HepG2 (cell line): Measurements from ENCODE around the gene KDM4B. TPM values are rescaled to one million over a fixed set of nuclear protein-coding genes. Genes with fewer than 3 reads are reported as not detected.

Experiments
- BRF2 ChIP-seq: sonication (generic); formaldehyde crosslinking; IDR thresholded peaks from 2 replicates; pipeline ENCODE4 v1.8.1; 2022; ENCODE audit warnings: mild to moderate bottlenecking, missing genetic modification reagents
- CSRNP1 ChIP-seq: sonication (generic); formaldehyde crosslinking; IDR thresholded peaks from 2 replicates; pipeline ENCODE4 v1.8.1; 2023; ENCODE audit warnings: mild to moderate bottlenecking, missing genetic modification reagents
- ETV5 ChIP-seq: IDR thresholded peaks from 2 replicates; pipeline ENCODE4 v1.6.1; 2018; ENCODE audit warnings: missing biosample characterization, missing genetic modification reagents, inconsistent platforms, borderline replicate concordance
- HNRNPH1 ChIP-seq: fragments of 200-400 bp; formaldehyde crosslinking; optimal IDR thresholded peaks from 2 replicates; pipeline ENCODE3; 2017; ENCODE audit warnings: mild to moderate bottlenecking, low read depth, low read length
- MXD4 ChIP-seq: IDR thresholded peaks from 2 replicates; pipeline ENCODE4 v1.6.1; 2016; ENCODE audit warnings: mild to moderate bottlenecking, missing biosample characterization, missing genetic modification reagents
- SPEN ChIP-seq: sonication (generic); formaldehyde crosslinking; IDR thresholded peaks from 2 replicates; pipeline ENCODE4 v1.5.1; 2020; ENCODE audit warnings: low read depth, mild to moderate bottlenecking, missing genetic modification reagents
- SRF ChIP-seq: IDR thresholded peaks from 2 replicates; pipeline ENCODE4 v1.6.1; 2011; ENCODE audit warnings: mild to moderate bottlenecking, low read depth, low read length, moderate library complexity
- ZBTB34 ChIP-seq: sonication (generic); formaldehyde crosslinking; IDR thresholded peaks from 2 replicates; pipeline ENCODE4 v1.8.0; 2022; ENCODE audit warnings: mild to moderate bottlenecking, missing genetic modification reagents
- ZBTB49 ChIP-seq: sonication (generic); formaldehyde crosslinking; IDR thresholded peaks from 2 replicates; pipeline ENCODE4 v1.4.0; 2020; ENCODE audit warnings: missing genetic modification reagents, borderline replicate concordance
- ZMAT3 ChIP-seq: sonication (generic); formaldehyde crosslinking; conservative IDR thresholded peaks from 2 replicates; pipeline ENCODE4 v1.7.0; 2021; ENCODE audit warnings: missing genetic modification reagents
- ZMYM4 ChIP-seq: sonication (generic); formaldehyde crosslinking; IDR thresholded peaks from 2 replicates; pipeline ENCODE4 v1.8.1; 2023; ENCODE audit warnings: mild to moderate bottlenecking, missing genetic modification reagents
- ZNF33A ChIP-seq: sonication (generic); formaldehyde crosslinking; IDR thresholded peaks from 2 replicates; pipeline ENCODE4 v1.5.1; 2020; ENCODE audit warnings: missing genetic modification reagents, mild to moderate bottlenecking, moderate library complexity, borderline replicate concordance
- ZNF597 ChIP-seq: sonication (generic); formaldehyde crosslinking; IDR thresholded peaks from 2 replicates; pipeline ENCODE4 v1.5.0; 2020; ENCODE audit warnings: missing genetic modification reagents
- ZNF605 ChIP-seq: sonication (generic); formaldehyde crosslinking; IDR thresholded peaks from 2 replicates; pipeline ENCODE4 v1.8.0; 2022; ENCODE audit warnings: mild to moderate bottlenecking, missing genetic modification reagents
- ZNF761 ChIP-seq: sonication (generic); formaldehyde crosslinking; conservative IDR thresholded peaks from 2 replicates; pipeline ENCODE4 v1.4.0; 2020; ENCODE audit warnings: mild to moderate bottlenecking, missing genetic modification reagents
- ZNF788 ChIP-seq: sonication (generic); formaldehyde crosslinking; IDR thresholded peaks from 2 replicates; pipeline ENCODE4 v1.5.0; 2020; ENCODE audit warnings: mild to moderate bottlenecking, missing genetic modification reagents, borderline replicate concordance
- ZNF816 ChIP-seq: sonication (generic); formaldehyde crosslinking; IDR thresholded peaks from 2 replicates; pipeline ENCODE4 v1.8.0; 2022; ENCODE audit warnings: missing genetic modification reagents, mild to moderate bottlenecking, borderline replicate concordance
- polyA plus RNA-seq, 8 experiments: library from polyadenylated mRNA; depleted of rRNA in 3 of 8; stranded (reverse) in 7 of 8; unstranded in 1 of 8; fragments of >200 nt; fragmentation: Illumina TruSeq in 4 of 8; extraction: Trizol in 4 of 8; gene quantifications; 2 replicates each; pipeline versions ENCODE4 v1.2.1 to v1.2.3, GENCODE V29; 2011 to 2016; ENCODE audit warnings: low read depth in 4 of 8, missing spikeins in 1 of 8, mixed read lengths in 1 of 8; ENCODE audit not compliant: insufficient read depth in 1 of 8
- total RNA-seq, 5 experiments: library from RNA; depleted of rRNA; stranded (reverse); fragments of >200 nt; fragmentation: Illumina TruSeq; extraction: Trizol; gene quantifications; 2 replicates each; pipeline ENCODE4 v1.2.3, GENCODE V29; 2016; ENCODE audit warnings: low read depth in 1 of 5

KDM4B gene
- total and polyA plus RNA-seq, 2 of the 13 experiments (the other 11 are each of a cell fraction or from before 2014, with no cell fraction given), result 4.9 to 14.6 TPM

- TF ChIP-seq ZNF597 (CRISPR knock-in tag), result no peak
- no peak for TF ChIP-seq SPEN (CRISPR knock-in tag)
- no peak for TF ChIP-seq ZBTB49
- no peak for TF ChIP-seq ZMAT3
- TF ChIP-seq HNRNPH1, result no peak
- 0 out of 2 replicates have a peak, but pooled peaks have one; percentile 58 for TF ChIP-seq CSRNP1 (CRISPR knock-in tag)
- no peak for TF ChIP-seq ZMYM4 (CRISPR knock-in tag)
- no peak for TF ChIP-seq ZNF788 (CRISPR knock-in tag)
- 0 out of 2 replicates have a peak, but pooled peaks have one; percentile 9 for TF ChIP-seq ZNF605 (CRISPR knock-in tag)
- TF ChIP-seq ZNF761, result no peak
- TF ChIP-seq ZNF816 (CRISPR knock-in tag), result peak; percentile 65; the same call in 1 of the 2 replicates
- no peak for TF ChIP-seq MXD4 (CRISPR knock-in tag)
- TF ChIP-seq ZBTB34 (CRISPR knock-in tag), result 0 out of 2 replicates have a peak, but pooled peaks have one; percentile 51
- no peak for TF ChIP-seq SRF
- TF ChIP-seq ZNF33A, result 0 out of 2 replicates have a peak, but pooled peaks have one; percentile 41
- no peak for TF ChIP-seq BRF2 (CRISPR knock-in tag)
- 0 out of 2 replicates have a peak, but pooled peaks have one; percentile 1 for TF ChIP-seq ETV5 (CRISPR knock-in tag)
Measured at GRCh38 chr19:4967738-4968461, 1.0 kb upstream of the KDM4B start (continued).
